GM19193 (cell line): ENCODE data around the gene RNU5B-1.
A peak's percentile ranks its signal among the peaks of the same experiment; 100 is the strongest.

Experiments
- POLR2A ChIP-seq: IDR thresholded peaks from 4 replicates; pipeline ENCODE4 v1.6.1; 2011; ENCODE audit not compliant: insufficient read depth, insufficient read length; ENCODE audit errors: extremely low read depth

RNU5B-1 gene

DNA sequence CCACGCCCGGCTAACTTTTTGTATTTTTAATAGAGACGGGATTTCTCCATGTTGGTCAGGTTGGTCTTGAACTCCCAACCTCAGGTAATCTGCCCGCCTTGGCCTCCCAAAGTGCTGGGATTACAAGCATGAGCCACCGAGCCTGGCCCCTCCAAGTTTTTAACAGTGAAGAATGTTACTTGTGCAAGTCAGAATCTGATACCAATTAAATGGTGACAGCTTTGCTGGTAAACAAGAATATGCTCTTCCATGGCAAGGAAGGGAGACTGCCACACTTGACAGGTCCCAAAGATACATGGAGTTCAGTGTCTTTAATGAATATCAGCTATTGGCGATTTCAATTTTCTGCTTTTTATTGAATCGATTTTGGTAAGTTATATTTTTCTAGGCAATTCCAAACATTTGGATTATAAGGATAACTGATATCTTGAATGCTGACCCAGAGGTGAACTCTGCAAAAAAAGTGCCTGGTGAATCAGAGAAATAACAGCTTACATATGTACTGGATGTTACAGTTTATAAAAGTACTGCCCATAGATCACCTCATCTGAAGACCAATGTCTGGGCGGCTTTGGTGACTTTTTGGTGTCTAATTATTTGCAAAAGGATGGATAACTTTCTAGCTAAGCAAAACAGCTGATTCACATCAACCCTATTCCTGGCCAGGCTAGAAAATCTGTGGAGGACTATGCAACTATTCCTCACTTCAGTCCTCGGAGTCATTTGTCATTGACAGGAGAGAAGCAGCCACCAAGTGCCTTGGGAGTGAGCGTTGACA, 19.0 kb upstream of the RNU5B-1 start:
- no peak for TF ChIP-seq POLR2A

- no peak for TF ChIP-seq POLR2A
Measured at GRCh38 chr15:65286069-65286703, 18.3 kb upstream of the RNU5B-1 start.

DNA sequence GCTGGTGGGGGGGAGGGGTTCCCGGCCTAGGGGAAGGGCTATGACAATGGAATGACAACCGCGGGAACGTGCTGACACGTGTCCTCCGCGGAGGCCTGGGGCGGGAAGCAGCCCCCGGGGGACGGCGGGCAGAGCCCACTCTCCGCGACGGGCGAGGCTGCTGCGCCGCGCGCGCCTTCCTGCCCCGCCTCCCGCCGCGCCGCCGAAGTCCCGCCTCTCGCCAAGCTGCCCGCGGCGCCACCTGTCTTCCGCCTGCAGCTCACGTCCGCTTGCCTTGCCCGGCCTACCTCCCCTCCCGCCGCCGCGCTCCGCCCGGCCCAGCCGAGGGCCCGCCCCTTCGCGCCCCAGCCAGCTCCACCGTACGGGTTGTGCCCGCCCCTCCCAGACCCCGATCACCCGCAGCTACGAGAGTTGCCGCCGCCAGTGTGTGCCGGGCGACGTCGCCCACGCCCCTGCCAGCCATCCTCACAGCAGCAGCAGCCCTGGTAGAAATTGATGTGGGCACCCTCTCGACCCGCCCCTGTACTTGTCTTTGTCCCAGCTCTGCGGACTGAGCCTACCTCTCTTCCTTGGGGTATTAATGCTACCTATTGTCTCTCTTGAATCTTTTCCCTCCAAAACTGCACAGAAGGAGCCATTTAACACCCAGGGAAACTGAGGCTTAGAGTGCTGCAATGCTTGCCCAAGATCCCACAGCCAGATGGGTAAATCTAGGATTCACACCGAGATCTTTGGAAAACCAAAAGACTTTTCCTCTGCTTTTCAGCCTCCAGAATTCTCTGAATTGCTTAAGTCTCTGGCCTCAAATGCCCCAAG, 17.6 kb upstream of the RNU5B-1 start, which contains the start of gene PARP16:
Gene PARP16 (minus strand): TSS at position 180 of the 816 bp plus-strand sequence. CDS start 457 bp downstream, outside the sequence.
- peak; percentile 66 for TF ChIP-seq POLR2A

GRCh38 chr15:65287520-65287855, 17.0 kb upstream of the RNU5B-1 start:
- no peak for TF ChIP-seq POLR2A

DNA sequence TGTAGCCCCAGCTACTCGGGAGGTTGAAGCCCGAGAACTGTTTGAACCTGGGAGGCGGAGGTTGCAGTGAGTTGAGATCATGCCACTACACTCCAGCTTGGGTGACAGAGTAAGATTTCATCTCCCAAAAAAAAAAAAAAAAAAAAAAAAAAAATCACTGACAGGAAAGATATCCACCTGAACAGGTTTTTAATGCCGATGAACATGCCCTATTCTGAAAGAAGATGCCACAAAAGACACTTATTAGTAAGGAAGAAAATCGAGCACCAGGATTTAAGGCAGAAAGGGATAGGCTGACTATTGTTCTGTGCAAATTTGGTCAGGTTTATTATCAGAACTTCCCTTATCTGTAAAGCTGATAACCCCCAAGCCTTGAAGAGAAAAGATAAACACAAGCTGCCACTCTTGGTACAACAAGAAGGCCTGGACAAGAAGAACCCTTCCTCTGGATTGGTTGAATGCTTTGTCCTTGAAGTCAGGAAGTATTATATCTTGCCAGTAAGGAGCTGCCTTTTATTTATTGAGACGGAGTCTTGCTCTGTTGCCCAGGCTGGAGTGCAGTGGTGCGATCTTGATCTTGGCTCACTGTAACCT, 15.1 kb upstream of the RNU5B-1 start:
- no peak for TF ChIP-seq POLR2A

- TF ChIP-seq POLR2A: no peak
Measured at GRCh38 chr15:65290228-65290627, 14.2 kb upstream of the RNU5B-1 start.

GRCh38 chr15:65292938-65293518, 11.4 kb upstream of the RNU5B-1 start:
- TF ChIP-seq POLR2A: no peak

- TF ChIP-seq POLR2A: no peak
Measured at GRCh38 chr15:65298731-65299130, 5.7 kb upstream of the RNU5B-1 start.

DNA sequence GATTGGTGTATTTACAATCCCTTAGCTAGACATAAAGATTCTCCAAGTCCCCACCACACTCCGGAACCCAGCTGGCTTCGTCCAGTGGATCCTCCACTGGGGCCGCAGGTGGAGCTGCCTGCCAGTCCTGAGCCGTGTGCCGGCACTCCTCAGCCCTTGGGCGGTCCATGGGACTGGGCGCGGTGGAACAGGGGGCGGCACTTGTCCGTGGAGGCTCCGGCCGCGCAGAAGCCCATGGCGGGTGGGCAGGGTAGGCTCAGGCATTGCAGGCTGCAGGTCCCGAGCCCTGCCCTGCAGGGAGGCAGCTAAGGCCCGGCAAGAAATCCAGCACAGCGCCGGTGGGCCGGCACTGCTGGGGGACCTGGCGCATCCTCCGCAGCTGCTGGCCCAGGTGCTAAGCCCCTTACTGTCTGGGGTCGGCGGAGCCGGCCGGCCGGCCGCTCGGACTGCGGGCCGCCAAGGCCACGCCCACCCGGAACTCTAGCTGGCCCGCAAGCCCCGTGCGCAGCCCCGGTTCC, 3.5 kb upstream of the RNU5B-1 start:
- no peak for TF ChIP-seq POLR2A

DNA sequence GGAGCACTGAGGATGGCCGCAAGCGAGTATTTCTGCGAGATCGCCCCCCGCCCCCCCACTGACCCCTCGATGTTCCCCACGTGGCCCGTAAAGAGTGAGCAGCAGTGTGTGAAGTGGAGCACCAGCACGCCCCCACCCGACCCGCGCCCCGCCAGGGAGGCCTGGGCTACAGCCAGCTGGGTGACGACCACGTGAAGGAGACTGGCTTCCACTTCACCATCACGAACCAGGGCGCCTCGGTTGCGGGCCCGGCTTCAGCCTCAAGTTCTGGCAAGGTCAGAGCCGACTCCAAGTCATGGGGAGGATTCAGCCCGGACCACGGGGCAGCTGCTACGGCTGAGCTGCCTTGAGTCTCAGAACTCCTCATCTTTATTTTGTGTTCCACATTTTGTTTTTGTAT, 2.4 kb upstream of the RNU5B-1 start:
- TF ChIP-seq POLR2A: no peak

GRCh38 chr15:65303687-65304380, 643 bp upstream of the RNU5B-1 start:
- TF ChIP-seq POLR2A: no peak

DNA sequence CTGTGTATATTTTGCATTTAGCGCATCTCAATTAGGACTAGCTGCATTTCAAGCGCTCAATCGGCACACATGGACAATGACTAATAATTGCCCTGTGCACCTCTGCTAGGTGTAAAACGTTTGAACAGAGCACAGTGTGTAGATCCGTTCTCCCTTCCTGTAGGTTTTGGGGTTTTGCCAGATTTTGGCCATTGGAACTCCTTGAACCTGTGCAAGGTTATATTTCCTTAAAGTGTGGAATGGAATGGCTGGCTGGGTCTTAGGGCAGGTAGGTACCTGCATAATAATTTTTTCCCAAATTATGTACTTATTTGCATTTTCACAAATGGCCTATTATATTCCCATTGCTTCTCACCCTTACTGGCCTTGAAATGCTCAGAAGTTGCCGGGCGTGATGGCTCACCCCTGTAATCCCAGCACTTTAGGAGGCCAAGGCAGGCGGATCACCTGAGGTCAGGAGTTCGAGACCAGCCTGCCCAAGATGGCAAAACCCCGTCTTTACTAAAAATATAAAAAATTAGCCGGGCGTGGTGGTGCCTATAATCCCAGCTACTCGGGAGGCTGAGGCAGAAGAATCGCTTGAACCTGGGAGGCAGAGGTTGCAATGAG, 777 bp downstream of the RNU5B-1 start:
- TF ChIP-seq POLR2A: no peak

DNA sequence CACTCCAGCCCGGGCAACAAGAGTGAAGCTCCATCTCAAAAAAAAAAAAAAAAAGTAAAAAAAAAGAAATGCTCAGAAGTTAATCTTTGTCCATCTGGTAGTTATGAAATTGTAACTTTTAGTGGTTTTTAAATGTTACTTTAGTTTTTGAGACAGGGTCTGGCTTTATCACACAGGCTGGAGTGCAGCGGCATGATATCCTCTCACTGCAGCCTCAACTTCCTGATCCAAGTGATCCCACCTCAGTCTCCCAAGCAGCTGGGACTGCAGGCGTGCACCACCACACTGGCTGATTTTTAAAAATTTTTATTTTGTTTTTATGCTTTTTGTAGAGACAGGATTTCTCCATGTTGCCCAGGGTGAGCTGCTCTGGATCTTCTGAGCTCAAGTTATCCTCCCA, 1.3 kb downstream of the RNU5B-1 start:
- TF ChIP-seq POLR2A: no peak

- TF ChIP-seq POLR2A: no peak
Measured at GRCh38 chr15:65306551-65306950, 2.1 kb downstream of the RNU5B-1 start.
